HG02943 (cell line): ENCODE measurements around the gene ATL3.
"Not testable (repeated sequence)": the region's sequence is repeated elsewhere in the genome, so short reads cannot be mapped to it uniquely, and the experiment has no call there.

Experiments
- ATAC-seq: cut with Tn5 transposase; IDR thresholded peaks from one replicate; pipeline ENCODE4 v1.9.1; 2021; ENCODE audit warnings: mild to moderate bottlenecking, low read depth, moderate library complexity; ENCODE audit not compliant: unreplicated experiment

The ATL3 gene

DNA sequence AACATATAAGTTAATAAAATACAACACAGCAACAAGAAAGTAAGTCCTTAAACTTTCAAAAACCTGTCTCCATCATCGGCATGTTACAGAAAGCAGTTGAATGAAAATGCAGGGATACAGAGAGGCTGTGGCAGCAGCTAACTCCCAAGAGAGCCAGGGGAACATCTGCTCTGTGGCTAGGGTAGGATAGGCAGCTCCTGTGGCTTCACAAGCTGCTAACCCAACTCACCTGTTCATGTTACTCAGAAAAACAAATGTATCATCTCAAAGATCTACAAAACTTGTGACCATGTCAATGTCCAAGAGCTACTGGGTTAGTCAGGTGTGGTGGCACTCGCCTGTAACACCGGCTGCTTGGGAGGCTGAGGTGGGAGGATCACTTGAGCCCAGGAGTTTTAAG lies 41.8 kb downstream of the ATL3 start:
- ATAC-seq = no peak

DNA sequence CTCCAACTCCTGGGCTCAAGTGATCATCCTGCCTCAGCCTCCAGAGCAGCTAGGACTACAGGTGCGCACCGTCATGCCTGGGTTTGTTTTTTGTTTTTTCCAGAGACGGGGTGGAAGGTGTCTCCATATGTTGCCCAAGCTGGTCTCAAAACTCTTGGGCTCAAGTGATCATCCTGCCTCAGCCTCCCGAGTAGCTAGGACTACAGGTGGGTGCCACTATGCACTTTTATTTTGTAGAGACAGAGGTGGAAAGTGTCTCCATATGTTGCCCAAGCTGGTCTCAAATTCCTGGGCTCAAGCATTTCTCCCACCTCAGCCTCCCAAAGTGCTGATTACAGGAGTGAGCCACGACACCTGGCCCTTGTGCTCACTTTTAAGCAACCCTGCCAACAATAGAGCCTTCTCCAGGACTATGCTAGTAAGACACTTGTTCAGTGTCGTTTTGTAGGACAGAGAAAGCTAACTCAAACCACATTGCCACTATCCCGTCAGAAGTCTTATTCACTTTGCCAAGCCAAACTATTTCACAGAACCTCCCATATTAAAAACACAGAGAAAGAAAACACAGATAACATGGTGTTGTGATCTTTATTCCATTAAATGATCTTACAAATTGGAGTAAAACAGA lies 47.5 kb downstream of the ATL3 start:
- no peak for ATAC-seq

- no peak for ATAC-seq
Measured at GRCh38 chr11:63622323-63622722, 48.9 kb downstream of the ATL3 start.

DNA sequence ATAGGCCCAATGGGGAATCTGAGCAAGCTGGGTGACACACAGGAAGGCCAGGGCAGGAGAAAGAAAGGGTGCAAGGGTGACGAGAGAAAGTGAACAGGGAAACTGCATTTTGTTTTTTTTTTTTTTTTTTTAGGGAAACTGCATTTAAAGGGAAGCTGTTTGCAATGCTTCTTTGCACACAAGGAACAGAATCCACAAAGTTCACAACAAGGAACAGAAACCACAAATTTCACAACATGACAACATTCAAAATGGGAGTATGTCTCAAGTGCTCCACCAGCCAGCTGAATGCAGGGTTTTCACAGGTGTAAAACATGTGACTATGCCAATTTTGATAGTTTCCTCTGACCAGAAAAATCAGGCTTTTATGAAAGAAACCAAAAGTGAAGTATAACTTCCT lies 50.1 kb downstream of the ATL3 start:
- ATAC-seq = no peak

DNA sequence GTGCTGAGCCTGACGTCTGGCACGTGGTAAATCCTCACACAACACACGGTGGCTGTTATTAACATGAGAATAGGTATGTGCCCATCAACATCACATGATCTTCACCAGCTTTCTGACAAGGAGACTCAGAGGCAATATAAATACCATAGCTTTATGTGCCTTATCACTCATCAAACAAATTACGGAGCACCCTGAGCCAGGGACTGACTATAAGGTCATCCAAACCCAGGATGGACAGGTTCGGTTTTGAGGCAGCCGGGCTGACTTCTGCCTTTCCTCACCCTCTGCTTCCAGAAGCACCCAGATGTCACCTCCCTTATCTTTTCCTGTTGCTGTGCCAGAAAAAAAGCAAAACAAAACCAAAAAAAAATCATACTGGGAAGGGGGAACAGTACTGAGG lies 51.2 kb downstream of the ATL3 start:
- no peak for ATAC-seq

- not testable (repeated sequence) for ATAC-seq
Measured at GRCh38 chr11:63617686-63618085, 53.5 kb downstream of the ATL3 start.

DNA sequence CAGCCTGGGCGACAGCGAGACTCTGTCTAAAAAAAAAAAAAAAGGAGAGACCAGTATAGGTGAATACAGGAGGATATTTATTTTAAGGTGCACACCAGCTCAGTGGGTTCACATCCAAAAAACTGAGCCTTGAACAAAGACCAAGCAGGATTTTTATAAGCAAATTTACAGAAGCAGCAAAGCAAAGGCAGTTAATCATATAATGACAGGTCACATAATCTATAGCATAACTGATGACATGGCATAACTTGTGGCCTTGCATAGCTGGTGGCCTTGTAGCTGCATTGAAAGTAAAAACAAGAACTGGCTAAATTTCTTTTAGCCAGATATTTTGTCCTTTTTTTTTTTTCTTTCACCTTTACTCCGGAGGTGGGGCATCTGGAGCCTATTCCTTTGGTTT lies 54.2 kb downstream of the ATL3 start:
- ATAC-seq = no peak

DNA sequence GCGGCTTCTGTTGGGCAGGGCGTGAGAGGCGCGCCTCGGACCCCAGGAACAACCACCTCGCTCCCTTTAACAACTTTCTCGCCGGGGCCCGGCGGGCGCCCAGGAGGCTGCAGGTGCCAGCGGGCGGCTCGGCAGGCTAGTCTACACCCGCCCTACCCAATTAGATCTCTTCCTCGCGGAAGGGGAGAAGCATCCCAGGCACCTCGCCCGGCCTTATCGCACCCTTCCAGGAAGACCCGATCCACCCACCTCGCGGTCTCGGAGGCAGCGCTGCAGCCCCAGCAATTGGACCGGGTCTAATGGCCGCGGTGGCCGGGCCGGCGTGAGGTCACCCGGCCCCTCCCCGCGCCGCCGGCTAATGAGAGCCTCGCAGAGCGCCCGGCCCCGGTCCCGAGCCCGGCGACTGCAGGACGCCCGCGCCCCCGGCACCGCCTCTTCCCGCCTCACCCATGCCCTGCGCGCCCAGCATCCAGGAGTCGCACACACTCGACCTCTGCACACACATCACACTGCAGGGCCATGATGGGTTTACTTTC lies 57.0 kb downstream of the ATL3 start, which contains the start of gene PLAAT3:
Gene PLAAT3 (minus strand): TSS at position 298 of the 536 bp plus-strand sequence. CDS start 419 bp downstream, outside the sequence.
- no peak for ATAC-seq

GRCh38 chr11:63613517-63614135 lies 57.5 kb downstream of the ATL3 start:
- ATAC-seq = no peak

DNA sequence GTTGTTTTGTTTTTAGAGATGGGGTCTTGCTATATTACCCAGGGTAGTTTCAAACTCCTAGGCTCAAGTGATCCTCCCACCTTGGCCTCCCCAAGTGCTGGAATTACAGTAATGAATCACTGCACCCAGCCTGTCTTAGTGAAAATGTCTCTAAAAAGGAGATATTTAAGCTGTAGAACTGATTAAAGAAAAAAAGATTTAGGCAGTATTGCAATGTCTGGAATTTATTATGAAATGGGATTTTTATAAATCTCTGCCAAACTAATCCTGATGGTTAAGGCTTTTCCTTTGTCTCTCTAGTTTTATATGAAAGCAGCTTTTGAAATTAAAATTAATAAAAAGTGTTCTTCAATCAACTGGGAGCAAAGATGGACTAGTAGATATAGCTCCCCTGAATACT lies 59.0 kb downstream of the ATL3 start:
- ATAC-seq = no peak

DNA sequence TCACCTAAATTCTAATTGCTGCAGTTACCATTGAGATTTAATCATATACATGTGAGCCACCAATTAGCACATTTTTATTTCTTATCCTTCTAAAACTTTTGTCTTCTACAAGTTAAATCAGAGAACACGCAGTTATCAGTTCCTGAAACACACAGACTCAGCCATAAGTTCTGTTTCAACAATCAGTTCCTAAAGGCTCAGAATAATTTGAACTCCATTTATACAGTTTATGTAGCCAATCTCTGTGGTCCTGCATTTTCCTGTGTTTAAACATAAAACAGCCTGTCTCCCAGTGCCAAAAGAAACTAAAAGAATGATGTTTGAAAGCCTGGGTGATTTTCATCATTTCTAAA lies 59.8 kb downstream of the ATL3 start:
- ATAC-seq = no peak

- no peak for ATAC-seq
Measured at GRCh38 chr11:63610604-63611394, 60.4 kb downstream of the ATL3 start.

- no peak for ATAC-seq
Measured at GRCh38 chr11:63609971-63610580, 61.1 kb downstream of the ATL3 start.

DNA sequence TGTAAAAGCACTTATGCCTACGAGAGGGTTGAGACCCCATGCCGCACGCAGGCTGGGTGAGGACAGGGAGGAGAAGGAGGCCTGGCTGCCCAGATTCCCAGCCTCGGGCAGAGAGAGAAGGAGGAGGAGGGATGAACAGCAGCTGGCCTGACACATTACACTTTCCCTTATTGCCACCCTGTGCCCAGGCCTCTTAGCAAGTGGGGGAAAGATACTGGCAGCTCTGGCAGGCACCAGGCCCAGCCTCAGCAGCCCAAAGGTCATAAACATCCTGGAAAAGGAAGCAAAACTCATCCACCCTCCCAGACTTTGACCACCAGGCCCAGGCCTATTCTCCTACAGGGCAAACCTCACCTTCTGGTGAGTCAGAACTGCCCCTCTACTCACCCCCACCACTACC lies 61.6 kb downstream of the ATL3 start:
- ATAC-seq = no peak

- no peak for ATAC-seq
Measured at GRCh38 chr11:63608353-63609345, 62.5 kb downstream of the ATL3 start.

DNA sequence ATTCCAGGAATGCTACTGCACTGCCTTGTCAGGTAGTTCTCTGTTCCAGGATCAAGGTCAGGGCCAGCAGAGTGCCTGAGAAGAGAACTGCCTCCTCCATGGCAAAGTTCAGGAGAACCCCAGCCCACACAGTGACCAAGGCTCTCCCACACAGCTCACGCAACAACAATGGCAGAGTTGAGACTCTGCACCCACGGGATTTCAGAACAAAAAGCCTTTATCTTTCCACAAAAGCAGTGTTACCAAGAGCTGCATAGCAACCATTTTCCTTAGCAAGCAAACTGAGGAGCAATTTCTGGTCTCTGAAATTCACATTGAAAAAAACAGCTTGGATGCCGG lies 68.0 kb downstream of the ATL3 start:
- no peak for ATAC-seq

- ATAC-seq = not testable (repeated sequence)
Measured at GRCh38 chr11:63602290-63603179, 68.6 kb downstream of the ATL3 start.

GRCh38 chr11:63599211-63600122 lies 71.7 kb downstream of the ATL3 start:
- no peak for ATAC-seq
